Measurements from ENCODE around the gene RBM24.

RBM24 gene

DNA sequence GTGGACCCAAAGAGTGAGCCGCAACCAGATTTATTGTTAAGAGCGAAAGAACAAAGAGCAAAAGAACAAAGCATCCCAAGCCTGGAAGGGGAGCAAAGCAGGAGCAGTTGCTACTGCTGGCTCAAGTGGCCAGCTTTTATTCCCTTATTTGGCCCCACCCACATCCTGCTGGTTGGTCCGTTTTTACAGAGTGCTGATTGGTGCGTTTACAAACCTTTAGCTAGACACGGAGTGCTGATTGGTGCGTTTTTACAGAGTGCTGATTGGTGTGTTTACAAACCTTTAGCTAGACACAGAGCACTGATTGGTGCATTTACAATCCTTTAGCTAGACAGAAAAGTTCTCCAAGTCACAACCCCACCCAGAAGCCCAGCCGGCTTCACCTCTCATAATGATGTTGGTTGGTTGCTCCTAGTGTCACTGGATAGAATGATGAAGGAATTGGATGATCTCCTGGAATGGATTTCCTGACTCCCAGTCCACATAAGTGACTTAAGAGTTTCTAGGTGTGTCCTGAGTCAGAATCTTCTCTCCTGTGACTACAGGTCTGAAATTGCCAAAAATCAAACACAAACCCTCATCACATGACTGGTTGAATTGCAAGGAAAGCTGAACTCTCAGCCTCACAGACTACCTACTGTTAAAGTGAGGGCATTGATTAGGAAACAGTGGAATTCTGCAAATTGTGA, 60.1 kb downstream of the RBM24 start:
- H3K27me3 ChIP-seq, result no peaks in the 10 kb centered on the region
- H3K36me3 ChIP-seq, result no peaks in the 10 kb centered on the region
- H3K9me3 ChIP-seq, result no peaks in the 10 kb centered on the region
- H3K4me1 ChIP-seq, result no peaks in the 10 kb centered on the region
- DNase-seq, result no peak
- H3K4me3 ChIP-seq (ENCODE audit: low read depth, low read length), result no peak overlapping the region
- TF ChIP-seq, protein P1, sequence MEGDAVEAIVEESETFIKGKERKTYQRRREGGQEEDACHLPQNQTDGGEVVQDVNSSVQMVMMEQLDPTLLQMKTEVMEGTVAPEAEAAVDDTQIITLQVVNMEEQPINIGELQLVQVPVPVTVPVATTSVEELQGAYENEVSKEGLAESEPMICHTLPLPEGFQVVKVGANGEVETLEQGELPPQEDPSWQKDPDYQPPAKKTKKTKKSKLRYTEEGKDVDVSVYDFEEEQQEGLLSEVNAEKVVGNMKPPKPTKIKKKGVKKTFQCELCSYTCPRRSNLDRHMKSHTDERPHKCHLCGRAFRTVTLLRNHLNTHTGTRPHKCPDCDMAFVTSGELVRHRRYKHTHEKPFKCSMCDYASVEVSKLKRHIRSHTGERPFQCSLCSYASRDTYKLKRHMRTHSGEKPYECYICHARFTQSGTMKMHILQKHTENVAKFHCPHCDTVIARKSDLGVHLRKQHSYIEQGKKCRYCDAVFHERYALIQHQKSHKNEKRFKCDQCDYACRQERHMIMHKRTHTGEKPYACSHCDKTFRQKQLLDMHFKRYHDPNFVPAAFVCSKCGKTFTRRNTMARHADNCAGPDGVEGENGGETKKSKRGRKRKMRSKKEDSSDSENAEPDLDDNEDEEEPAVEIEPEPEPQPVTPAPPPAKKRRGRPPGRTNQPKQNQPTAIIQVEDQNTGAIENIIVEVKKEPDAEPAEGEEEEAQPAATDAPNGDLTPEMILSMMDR (IDR thresholded peaks at IDR 0.05; ENCODE audit: low read depth, low read length), result no peak

DNA sequence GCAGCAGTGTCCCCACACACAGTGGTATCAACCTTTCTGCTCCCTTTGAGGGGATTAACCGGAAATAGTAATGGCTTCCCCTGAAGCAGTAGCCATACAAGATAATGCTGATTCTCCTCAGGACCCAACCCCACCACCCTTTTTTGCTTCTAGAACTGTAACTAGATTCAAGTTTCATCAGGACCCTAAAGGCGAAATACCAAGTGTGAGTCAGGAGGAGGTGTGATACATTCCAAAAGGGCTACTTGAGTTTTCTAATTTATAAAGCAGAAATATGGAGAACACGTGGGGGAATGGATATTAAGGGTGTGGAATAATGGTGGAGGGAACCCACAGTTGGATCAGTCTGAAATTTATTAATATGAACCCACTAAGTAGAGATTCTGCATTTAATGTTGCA, 60.7 kb downstream of the RBM24 start:
- Histone ChIP-seq H3K4me3 (ENCODE audit: low read depth, low read length) (no peak overlapping the region), H3K9me3 (no peaks in the 10 kb centered on the region), H3K4me1 (no peaks in the 10 kb centered on the region), H3K27me3 (no peaks in the 10 kb centered on the region), H3K36me3 (no peaks in the 10 kb centered on the region)
- no peak for DNase-seq
- TF ChIP-seq, protein P1 (IDR thresholded peaks at IDR 0.05; ENCODE audit: low read depth, low read length), result no peak

DNA sequence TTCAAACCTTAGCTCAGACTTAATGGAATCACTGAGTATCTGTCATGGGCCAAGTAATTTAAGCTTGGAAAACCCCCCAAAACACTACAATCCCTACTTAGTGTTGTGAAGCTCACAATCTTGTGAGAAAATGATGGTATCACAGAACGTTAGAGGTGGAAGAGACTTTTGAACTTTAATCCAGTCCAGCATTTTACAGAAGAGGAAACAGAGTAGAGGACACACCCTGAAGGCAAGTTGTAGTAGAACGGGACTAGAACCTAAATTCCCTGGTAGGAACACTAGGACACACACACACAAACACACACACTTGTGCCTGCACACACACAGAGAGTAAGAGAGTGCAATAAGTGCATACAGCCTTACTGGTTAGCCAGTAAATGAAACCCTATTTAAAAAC, 62.1 kb downstream of the RBM24 start:
- H3K36me3 ChIP-seq, result no peaks in the 10 kb centered on the region
- no peaks in the 10 kb centered on the region for H3K4me1 ChIP-seq
- no peak for DNase-seq
- TF ChIP-seq, protein P1 (IDR thresholded peaks at IDR 0.05; ENCODE audit: low read depth, low read length), result no peak
- H3K9me3 ChIP-seq, result no peaks in the 10 kb centered on the region
- no peaks in the 10 kb centered on the region for H3K27me3 ChIP-seq
- H3K4me3 ChIP-seq (ENCODE audit: low read depth, low read length), result no peak overlapping the region

Data from BE2C (cell line).